ENCODE data around the gene HBB. TPM values are rescaled to one million over a fixed set of nuclear protein-coding genes. Genes with fewer than 3 reads are reported as not detected.

Gene HBB
- total and polyA plus RNA-seq, 2 donors (not counting 3 experiments of a cell fraction or from before 2014, with no cell fraction given), result not detected

DNA sequence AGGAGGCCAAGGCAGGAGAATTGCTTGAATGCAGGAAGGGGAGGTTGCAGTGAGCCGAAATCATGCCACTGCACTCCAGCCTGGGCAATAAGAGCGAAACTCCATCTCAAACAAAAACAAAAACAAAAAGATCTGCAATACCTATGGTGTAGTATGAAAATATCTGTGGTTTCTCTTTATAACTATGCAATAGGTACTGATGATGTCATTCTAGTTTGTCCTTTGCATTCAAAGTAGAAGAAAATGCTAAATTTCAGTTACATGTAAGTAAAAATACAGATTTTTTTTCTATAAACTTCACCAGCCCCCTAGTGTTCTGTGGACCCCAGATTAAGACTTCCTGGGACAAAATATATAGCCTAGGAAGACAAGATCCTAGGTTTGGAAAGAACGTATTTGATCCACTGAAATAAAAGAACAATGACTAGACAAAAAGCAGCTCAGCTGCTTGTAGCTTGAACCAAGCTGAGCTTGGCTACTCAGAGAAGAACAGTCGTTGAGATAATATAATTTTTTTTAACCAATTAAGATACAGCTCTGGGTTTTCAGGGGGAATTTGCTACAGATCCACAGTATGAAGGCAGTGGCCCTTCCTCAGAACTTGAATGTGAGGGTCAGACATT lies 45.6 kb upstream of the HBB start:
- H3K36me3 ChIP-seq (ENCODE audit: control insufficient read depth in 2 of 2, extremely low read depth in 1 of 2, insufficient read depth in 2 of 2, low read length in 2 of 2), result no peaks in the 10 kb centered on the region
- no peak overlapping the region for H3K4me3 ChIP-seq (replicated peaks in 1 of 3; ENCODE audit: insufficient read depth in 1 of 3, low read depth in 1 of 3, low read length in 3 of 3)
- H3K27ac ChIP-seq (ENCODE audit: insufficient read depth, low read depth, low read length), result no peak overlapping the region
- intact Hi-C loops (cut with micrococcal nuclease) (no loop called here), dilution Hi-C loops (cut with MboI; ENCODE audit: extremely low pct_ligation_motif_present, low sequenced_read_pairs) (no loop called here)
- no TSS peak for BruUV-seq (replicated peaks)
- no peaks in the 10 kb centered on the region for H3K9me1 ChIP-seq (replicated peaks; ENCODE audit: control insufficient read depth, extremely low read depth, insufficient read depth, low read length)
- no peaks in the 10 kb centered on the region for H3K4me1 ChIP-seq (ENCODE audit: control insufficient read depth, extremely low read depth, insufficient read depth, low read length)
- H3K4me2 ChIP-seq (ENCODE audit: insufficient read depth, low read length), result no peak overlapping the region
- no peaks in the 10 kb centered on the region for H4K20me1 ChIP-seq (replicated peaks; ENCODE audit: control insufficient read depth, extremely low read depth, insufficient read depth, low read length)
- ChIA-PET CTCF (no interaction called here), POLR2A (no interaction called here)
- H3K9me3 ChIP-seq (replicated peaks; ENCODE audit: control insufficient read depth, insufficient read depth, low read length), result no peaks in the 10 kb centered on the region
- no peaks in the 10 kb centered on the region for H3K27me3 ChIP-seq (ENCODE audit: control insufficient read depth in 2 of 2, insufficient read depth in 2 of 2, low read length in 2 of 2)
- H3K79me2 ChIP-seq (ENCODE audit: control insufficient read depth, insufficient read depth, low read length), result no peaks in the 10 kb centered on the region
- TF ChIP-seq CTCF (IDR thresholded peaks at IDR 0.05; ENCODE audit: extremely low read depth in 1 of 2, insufficient read depth in 1 of 2, low read depth in 1 of 2, low read length in 2 of 2) (no peak), MYC (IDR thresholded peaks at IDR 0.05; ENCODE audit: low read depth, low read length) (no peak), JUN (IDR thresholded peaks at IDR 0.05; ENCODE audit: borderline replicate concordance, insufficient read depth, insufficient read length, low read depth) (no peak), POLR2AphosphoS5 (IDR thresholded peaks at IDR 0.05; ENCODE audit: insufficient read depth, low read depth, low read length) (no peak), EZH2 (IDR thresholded peaks at IDR 0.05; ENCODE audit: borderline replicate concordance, low read depth, low read length, severe bottlenecking) (no peak), POLR2A (IDR thresholded peaks at IDR 0.05; ENCODE audit: low read depth, low read length) (no peak), MAX (IDR thresholded peaks at IDR 0.05; ENCODE audit: insufficient read depth, insufficient read length) (no peak), FOS (IDR thresholded peaks at IDR 0.05; ENCODE audit: borderline replicate concordance, insufficient read depth, low read length) (no peak), GATA2 (IDR thresholded peaks at IDR 0.05; ENCODE audit: insufficient read depth, insufficient read length, low read depth, low read length) (no peak)
- no peak for DNase-seq (ENCODE audit: low read depth, low spot score)
- no peak overlapping the region for H2AFZ ChIP-seq (ENCODE audit: low read depth, low read length)
- no peak for FAIRE-seq
- H3K9ac ChIP-seq (replicated peaks; ENCODE audit: extremely low read depth, insufficient read depth, low read length), result no peak overlapping the region
